Measurements from ENCODE around the gene MRPL14. TPM values are rescaled to one million over a fixed set of nuclear protein-coding genes. Genes with fewer than 3 reads are reported as not detected.

MRPL14 gene
- total and polyA plus RNA-seq, 9 of the 15 experiments (the other 6 are each of a cell fraction or from before 2014, with no cell fraction given): 126 to 424 (median 165) TPM

- TF ChIP-seq ZNF511 (CRISPR knock-in tag; IDR thresholded peaks at IDR 0.05): no peak
- TF ChIP-seq SAFB2 (IDR thresholded peaks at IDR 0.05; ENCODE audit: borderline replicate concordance, low read depth, low read length, severe bottlenecking): no peak
- TF ChIP-seq, protein P1, sequence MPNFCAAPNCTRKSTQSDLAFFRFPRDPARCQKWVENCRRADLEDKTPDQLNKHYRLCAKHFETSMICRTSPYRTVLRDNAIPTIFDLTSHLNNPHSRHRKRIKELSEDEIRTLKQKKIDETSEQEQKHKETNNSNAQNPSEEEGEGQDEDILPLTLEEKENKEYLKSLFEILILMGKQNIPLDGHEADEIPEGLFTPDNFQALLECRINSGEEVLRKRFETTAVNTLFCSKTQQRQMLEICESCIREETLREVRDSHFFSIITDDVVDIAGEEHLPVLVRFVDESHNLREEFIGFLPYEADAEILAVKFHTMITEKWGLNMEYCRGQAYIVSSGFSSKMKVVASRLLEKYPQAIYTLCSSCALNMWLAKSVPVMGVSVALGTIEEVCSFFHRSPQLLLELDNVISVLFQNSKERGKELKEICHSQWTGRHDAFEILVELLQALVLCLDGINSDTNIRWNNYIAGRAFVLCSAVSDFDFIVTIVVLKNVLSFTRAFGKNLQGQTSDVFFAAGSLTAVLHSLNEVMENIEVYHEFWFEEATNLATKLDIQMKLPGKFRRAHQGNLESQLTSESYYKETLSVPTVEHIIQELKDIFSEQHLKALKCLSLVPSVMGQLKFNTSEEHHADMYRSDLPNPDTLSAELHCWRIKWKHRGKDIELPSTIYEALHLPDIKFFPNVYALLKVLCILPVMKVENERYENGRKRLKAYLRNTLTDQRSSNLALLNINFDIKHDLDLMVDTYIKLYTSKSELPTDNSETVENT (CRISPR knock-in tag; IDR thresholded peaks at IDR 0.05): no peak
- TF ChIP-seq CBX8 (IDR thresholded peaks at IDR 0.05; ENCODE audit: borderline replicate concordance, extremely low read depth, low read depth, low read length, poor library complexity, severe bottlenecking): no peak
- TF ChIP-seq SMAD1 (IDR thresholded peaks at IDR 0.05; ENCODE audit: low read depth, low read length, partially characterized antibody): no peak
- no peak for TF ChIP-seq PTTG1 (tag; IDR thresholded peaks at IDR 0.05; ENCODE audit: low read depth)
- TF ChIP-seq NEUROD1 (IDR thresholded peaks at IDR 0.05; ENCODE audit: borderline replicate concordance, low read depth, low read length, partially characterized antibody): no peak
- TF ChIP-seq, protein P2, sequence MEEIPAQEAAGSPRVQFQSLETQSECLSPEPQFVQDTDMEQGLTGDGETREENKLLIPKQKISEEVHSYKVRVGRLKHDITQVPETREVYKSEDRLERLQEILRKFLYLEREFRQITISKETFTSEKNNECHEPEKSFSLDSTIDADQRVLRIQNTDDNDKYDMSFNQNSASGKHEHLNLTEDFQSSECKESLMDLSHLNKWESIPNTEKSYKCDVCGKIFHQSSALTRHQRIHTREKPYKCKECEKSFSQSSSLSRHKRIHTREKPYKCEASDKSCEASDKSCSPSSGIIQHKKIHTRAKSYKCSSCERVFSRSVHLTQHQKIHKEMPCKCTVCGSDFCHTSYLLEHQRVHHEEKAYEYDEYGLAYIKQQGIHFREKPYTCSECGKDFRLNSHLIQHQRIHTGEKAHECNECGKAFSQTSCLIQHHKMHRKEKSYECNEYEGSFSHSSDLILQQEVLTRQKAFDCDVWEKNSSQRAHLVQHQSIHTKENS (CRISPR knock-in tag; IDR thresholded peaks at IDR 0.05): no peak
- no peak for TF ChIP-seq NKRF (IDR thresholded peaks at IDR 0.05; ENCODE audit: borderline replicate concordance)
- no peak for TF ChIP-seq ZNF280B (CRISPR knock-in tag; IDR thresholded peaks at IDR 0.05)
- no peak for TF ChIP-seq MXI1 (IDR thresholded peaks at IDR 0.05; ENCODE audit: low read depth, low read length)
- no peak for TF ChIP-seq ZKSCAN1 (IDR thresholded peaks at IDR 0.05; ENCODE audit: low read depth, low read length)
- no peak for TF ChIP-seq ZNF263 (CRISPR knock-in tag; IDR thresholded peaks at IDR 0.05; ENCODE audit: borderline replicate concordance)
- TF ChIP-seq, protein P3, sequence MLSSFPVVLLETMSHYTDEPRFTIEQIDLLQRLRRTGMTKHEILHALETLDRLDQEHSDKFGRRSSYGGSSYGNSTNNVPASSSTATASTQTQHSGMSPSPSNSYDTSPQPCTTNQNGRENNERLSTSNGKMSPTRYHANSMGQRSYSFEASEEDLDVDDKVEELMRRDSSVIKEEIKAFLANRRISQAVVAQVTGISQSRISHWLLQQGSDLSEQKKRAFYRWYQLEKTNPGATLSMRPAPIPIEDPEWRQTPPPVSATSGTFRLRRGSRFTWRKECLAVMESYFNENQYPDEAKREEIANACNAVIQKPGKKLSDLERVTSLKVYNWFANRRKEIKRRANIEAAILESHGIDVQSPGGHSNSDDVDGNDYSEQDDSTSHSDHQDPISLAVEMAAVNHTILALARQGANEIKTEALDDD (IDR thresholded peaks at IDR 0.05): no peak
- TF ChIP-seq TGIF2 (CRISPR knock-in tag; IDR thresholded peaks at IDR 0.05): no peak
Observed at GRCh38 chr6:44067173-44068139, 59.8 kb downstream of the MRPL14 start (continued).

All from K562 (cell line).